Measurements from ENCODE around the gene AP1S2. TPM values are rescaled to one million over a fixed set of nuclear protein-coding genes. Genes with fewer than 3 reads are reported as not detected.

The AP1S2 gene
- polyA plus RNA-seq, 3 donors: 58.0 to 63.9 (median 61.6) TPM

GRCh38 chrX:15813416-15813815, 41.2 kb downstream of the AP1S2 start:
- no peak for DNase-seq (ENCODE audit: low read depth in 3 of 3, low spot score in 2 of 3)

- DNase-seq (ENCODE audit: low read depth in 3 of 3, low spot score in 2 of 3): no peak
These were observed 42.2 kb downstream of the AP1S2 start for GRCh38 chrX:15812192-15812938.

- DNase-seq (ENCODE audit: low read depth in 3 of 3, low spot score in 2 of 3): no peak
These were observed 46.4 kb downstream of the AP1S2 start for GRCh38 chrX:15808254-15808653.

GRCh38 chrX:15804563-15804962, 50.0 kb downstream of the AP1S2 start:
- DNase-seq (ENCODE audit: low read depth in 3 of 3, low spot score in 2 of 3): no peak

GRCh38 chrX:15797707-15798106, 56.9 kb downstream of the AP1S2 start:
- no peak for DNase-seq (ENCODE audit: low read depth in 3 of 3, low spot score in 2 of 3)

GRCh38 chrX:15790769-15791290, 63.8 kb downstream of the AP1S2 start:
- peak in 2 of 3 donors; percentile 10 to 44 for DNase-seq (ENCODE audit: low read depth in 3 of 3, low spot score in 2 of 3)

- peak; percentile 23 to 59 (median 56) for DNase-seq (ENCODE audit: low read depth in 3 of 3, low spot score in 2 of 3)
These were observed 64.4 kb downstream of the AP1S2 start, which contains the start of gene ZRSR2 for GRCh38 chrX:15789979-15790768. Gene ZRSR2 (plus strand): TSS chrX:15790484. CDS start chrX:15790496, 12 bp downstream.

GRCh38 chrX:15786915-15787314, 67.7 kb downstream of the AP1S2 start:
- no peak for DNase-seq (ENCODE audit: low read depth in 3 of 3, low spot score in 2 of 3)

- no peak for DNase-seq (ENCODE audit: low read depth in 3 of 3, low spot score in 2 of 3)
These were observed 69.3 kb downstream of the AP1S2 start for GRCh38 chrX:15785176-15785750.

- no peak for DNase-seq (ENCODE audit: low read depth in 3 of 3, low spot score in 2 of 3)
These were observed 72.5 kb downstream of the AP1S2 start for GRCh38 chrX:15781961-15782699.

Other genes starting within 250 kb of the AP1S2 start
- gene CLTRN, start 190.0 kb downstream of the AP1S2 start, polyA plus RNA-seq (ENCODE audit: insufficient read length in 3 of 3): 10 to 100 TPM; 26.1 to 27.4 (median 27.0) TPM
- gene CA5B, start 116.5 kb downstream of the AP1S2 start, polyA plus RNA-seq (ENCODE audit: insufficient read length in 3 of 3): 1 to 10 TPM; 6.8 to 8.4 (median 7.2) TPM
- gene ZRSR2, start 64.3 kb downstream of the AP1S2 start, polyA plus RNA-seq (ENCODE audit: insufficient read length in 3 of 3): 10 to 100 TPM; 15.4 to 18.1 (median 15.7) TPM

Measured in right renal cortex interstitium (tissue), 3 donors.